BJ (cell line): ENCODE results near the gene SHTN1. TPM values are rescaled to one million over a fixed set of nuclear protein-coding genes. Genes with fewer than 3 reads are reported as not detected.

Experiments
- CTCF ChIA-PET: fragments of 350-600 bp; formaldehyde crosslinking; extraction: SDS; loops from one replicate; lab custom pipeline; 2021; ENCODE audit warnings: antibody characterized with exemption, inconsistent platforms; lab: Yijun Ruan, JAX
- POLR2A ChIA-PET: fragments of 300-600 bp; sonication (Branson Sonifier 250); formaldehyde crosslinking; extraction: SDS; loops from one replicate; lab custom pipeline; 2021; ENCODE audit warnings: antibody characterized with exemption; lab: Charles Lee
- DNase-seq: peaks from one replicate; pipeline ENCODE4 v3.0.0-alpha.2; 2011; ENCODE audit warnings: low read depth
- H3K27me3 ChIP-seq: 2 replicates; pipeline ENCODE4 v1.6.0; 2011; ENCODE audit warnings: low read length; ENCODE audit not compliant: control insufficient read depth, insufficient read depth
- H3K36me3 ChIP-seq: 2 replicates; pipeline ENCODE4 v1.5.1; 2011; ENCODE audit warnings: low read length; ENCODE audit not compliant: control insufficient read depth, insufficient read depth
- H3K4me3 ChIP-seq: 2 replicates; pipeline ENCODE4 v1.5.1; 2011; ENCODE audit warnings: low read depth, mild to moderate bottlenecking, control low read depth, low read length
- polyA plus RNA-seq: library from polyadenylated mRNA; depleted of rRNA; stranded (reverse); fragments of >200 nt; gene quantifications from 2 replicates; pipeline ENCODE4 v1.2.3, GENCODE V29; 2011
- TF ChIP-seq, protein P1 (sequence below): IDR thresholded peaks from 2 replicates; pipeline ENCODE4 v1.5.1; 2011; ENCODE audit warnings: low read depth, mild to moderate bottlenecking, control low read depth, inconsistent platforms, low read length, moderate library complexity; ENCODE audit not compliant: insufficient read depth

SHTN1 gene
- polyA plus RNA-seq, 1 experiment: 2.8 TPM

DNA sequence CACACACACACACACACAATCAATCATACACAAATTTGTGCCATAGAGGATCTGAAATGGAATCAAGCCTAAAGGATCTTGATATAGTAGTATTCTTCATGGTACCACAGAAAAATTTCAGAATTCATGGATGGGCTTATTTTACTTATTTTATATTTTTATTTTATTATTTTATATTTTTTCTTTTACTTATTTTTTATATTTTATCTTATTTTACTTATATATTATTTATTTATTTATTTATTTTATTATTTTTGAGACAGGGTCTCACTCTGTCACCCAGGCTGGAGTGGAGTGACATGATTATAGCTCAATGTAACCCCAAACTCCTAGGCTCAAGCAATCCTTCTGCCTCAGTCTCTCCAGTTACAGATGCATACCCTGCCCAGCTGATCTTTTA lies 16.7 kb downstream of the SHTN1 start:
- Histone ChIP-seq H3K27me3 (no peaks in the 10 kb centered on the region), H3K4me3 (no peak overlapping the region), H3K36me3 (0 out of 2 replicates have a peak, but pooled peaks cover 1% of the 10 kb centered on the region)
- no peak for DNase-seq
- POLR2A ChIA-PET: no interaction called here
- CTCF ChIA-PET: no interaction called here
- TF ChIP-seq, protein P1, sequence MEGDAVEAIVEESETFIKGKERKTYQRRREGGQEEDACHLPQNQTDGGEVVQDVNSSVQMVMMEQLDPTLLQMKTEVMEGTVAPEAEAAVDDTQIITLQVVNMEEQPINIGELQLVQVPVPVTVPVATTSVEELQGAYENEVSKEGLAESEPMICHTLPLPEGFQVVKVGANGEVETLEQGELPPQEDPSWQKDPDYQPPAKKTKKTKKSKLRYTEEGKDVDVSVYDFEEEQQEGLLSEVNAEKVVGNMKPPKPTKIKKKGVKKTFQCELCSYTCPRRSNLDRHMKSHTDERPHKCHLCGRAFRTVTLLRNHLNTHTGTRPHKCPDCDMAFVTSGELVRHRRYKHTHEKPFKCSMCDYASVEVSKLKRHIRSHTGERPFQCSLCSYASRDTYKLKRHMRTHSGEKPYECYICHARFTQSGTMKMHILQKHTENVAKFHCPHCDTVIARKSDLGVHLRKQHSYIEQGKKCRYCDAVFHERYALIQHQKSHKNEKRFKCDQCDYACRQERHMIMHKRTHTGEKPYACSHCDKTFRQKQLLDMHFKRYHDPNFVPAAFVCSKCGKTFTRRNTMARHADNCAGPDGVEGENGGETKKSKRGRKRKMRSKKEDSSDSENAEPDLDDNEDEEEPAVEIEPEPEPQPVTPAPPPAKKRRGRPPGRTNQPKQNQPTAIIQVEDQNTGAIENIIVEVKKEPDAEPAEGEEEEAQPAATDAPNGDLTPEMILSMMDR: no peak

DNA sequence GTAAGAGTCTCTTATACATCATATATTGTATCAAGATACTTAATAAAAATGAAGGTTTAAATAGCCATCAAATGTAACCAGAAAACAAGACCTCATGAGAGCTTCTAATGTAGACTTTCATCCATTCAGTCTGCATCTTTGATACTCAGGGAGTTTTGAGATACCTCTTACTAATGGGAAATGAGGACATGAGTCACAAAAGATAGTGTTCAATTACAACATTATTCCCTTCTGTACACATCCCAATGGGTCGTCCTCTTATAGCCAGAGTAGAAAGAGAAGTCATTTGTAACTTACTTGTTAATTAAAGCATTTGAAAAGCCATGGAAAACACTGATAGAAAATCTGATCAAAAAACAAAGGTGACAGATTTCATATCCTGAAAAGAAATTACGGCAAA lies 19.4 kb downstream of the SHTN1 start:
- Histone ChIP-seq H3K4me3 (no peak overlapping the region), H3K36me3 (0 out of 2 replicates have a peak, but pooled peaks cover 1% of the 10 kb centered on the region), H3K27me3 (no peaks in the 10 kb centered on the region)
- TF ChIP-seq, protein P1: no peak
- ChIA-PET POLR2A (no interaction called here), CTCF (no interaction called here)
- no peak for DNase-seq

DNA sequence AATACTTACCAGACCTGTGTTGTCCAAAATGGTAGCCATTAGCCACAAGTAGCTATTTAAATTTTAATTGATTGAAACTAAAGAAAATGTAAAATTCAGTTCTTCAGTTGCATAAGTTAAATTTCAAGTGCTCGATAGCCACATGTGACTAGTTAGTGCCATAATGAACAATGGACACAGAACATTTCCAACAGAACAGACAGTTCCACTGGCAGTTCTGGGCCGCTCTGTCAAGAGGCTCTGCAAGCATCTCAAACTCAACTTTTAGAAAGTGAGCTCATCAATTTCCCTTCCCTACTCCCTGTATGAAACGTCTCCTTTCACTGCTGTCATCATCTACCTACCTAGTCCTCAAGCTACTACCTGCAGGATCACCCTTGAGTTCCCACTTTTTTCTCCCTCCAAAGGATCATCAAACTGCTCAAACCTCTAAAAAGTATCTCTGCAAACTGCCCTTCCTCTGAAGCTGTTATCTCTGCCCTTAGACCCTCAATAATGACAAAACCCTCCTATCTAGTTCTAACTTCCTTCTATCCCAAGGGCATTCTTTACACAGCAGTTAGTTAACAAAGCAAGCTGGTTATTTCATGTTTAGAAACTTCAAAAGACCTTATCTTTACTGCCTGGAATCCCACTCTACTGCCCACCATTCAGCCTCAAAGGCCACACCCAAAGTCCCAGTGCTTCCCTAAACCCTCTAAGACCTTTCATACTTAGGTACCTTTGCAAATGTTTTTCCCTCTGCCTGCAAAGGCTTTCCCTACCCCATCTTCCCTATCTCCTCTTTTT lies 20.6 kb downstream of the SHTN1 start:
- H3K36me3 ChIP-seq: 0 out of 2 replicates have a peak, but pooled peaks cover 1% of the 10 kb centered on the region
- no peak overlapping the region for H3K4me3 ChIP-seq
- H3K27me3 ChIP-seq: no peaks in the 10 kb centered on the region
- POLR2A ChIA-PET: no interaction called here
- CTCF ChIA-PET: interaction anchor here (0.9 to 1.4 kb wide), 2 partner anchors 9 to 476 kb away, joined by 3 read pairs; no protein-coding TSS in a partner anchor
- DNase-seq: no peak
- TF ChIP-seq, protein P1: no peak

DNA sequence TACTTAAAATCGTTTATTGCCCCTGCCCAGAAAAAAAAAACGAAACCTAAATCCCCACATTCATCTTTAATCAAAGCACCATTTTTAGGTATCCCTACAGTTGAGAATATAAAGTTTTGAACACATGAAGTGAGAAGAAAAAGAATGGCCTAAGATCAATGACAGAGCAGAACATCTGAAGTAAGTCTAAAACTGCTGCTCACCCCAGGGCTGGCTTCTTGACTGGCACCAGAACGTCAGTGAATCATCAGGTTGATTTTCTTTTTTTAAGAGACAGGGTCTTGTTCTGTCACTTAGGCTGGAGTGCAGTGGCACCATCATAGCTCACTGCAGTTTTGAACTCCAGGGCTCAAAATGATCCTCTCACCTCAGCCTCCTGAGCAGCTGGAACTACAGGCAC lies 24.9 kb downstream of the SHTN1 start:
- Histone ChIP-seq H3K36me3 (no peaks in the 10 kb centered on the region), H3K27me3 (no peaks in the 10 kb centered on the region), H3K4me3 (no peak overlapping the region)
- TF ChIP-seq, protein P1: no peak
- no peak for DNase-seq
- ChIA-PET POLR2A (no interaction called here), CTCF (no interaction called here)

DNA sequence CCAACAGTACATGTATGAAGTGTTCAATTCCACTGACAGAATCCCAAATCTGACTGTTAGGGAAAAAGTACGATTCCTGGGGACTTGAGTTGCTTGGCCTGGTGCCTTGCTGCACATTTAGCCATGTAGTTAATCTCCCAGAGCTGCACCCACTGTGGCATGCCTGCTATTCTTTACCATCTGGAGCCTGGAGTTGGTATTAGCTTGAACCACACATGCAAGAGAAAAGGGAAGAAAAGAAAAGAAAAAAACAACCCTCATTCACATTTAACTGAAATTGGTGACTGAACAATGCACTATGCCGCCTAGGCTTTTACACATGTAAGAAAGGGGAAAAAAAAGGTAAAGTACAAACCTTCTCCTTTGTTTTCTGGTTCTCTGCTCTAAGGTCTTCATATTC lies 26.1 kb downstream of the SHTN1 start:
- POLR2A ChIA-PET: no interaction called here
- H3K36me3 ChIP-seq: no peaks in the 10 kb centered on the region
- TF ChIP-seq, protein P1: no peak
- DNase-seq: no peak
- no peak overlapping the region for H3K4me3 ChIP-seq
- no peaks in the 10 kb centered on the region for H3K27me3 ChIP-seq
- CTCF ChIA-PET: no interaction called here
